HL-60 (cell line): ENCODE measurements around the gene LRRC1.

ENCODE experiments used
- CTCF ChIP-seq: IDR thresholded peaks from one replicate; pipeline ENCODE4 v1.5.1; 2011; ENCODE audit warnings: low read length, control low read depth, inconsistent platforms; ENCODE audit not compliant: insufficient read depth
- POLR2AphosphoS5 ChIP-seq: IDR thresholded peaks from 2 replicates; pipeline ENCODE4 v1.6.1; 2012; ENCODE audit warnings: low read depth
- REST ChIP-seq: IDR thresholded peaks from 2 replicates; pipeline ENCODE4 v1.6.1; 2012; ENCODE audit warnings: low read depth; ENCODE audit not compliant: insufficient replicate concordance
- SPI1 ChIP-seq: IDR thresholded peaks from 2 replicates; pipeline ENCODE4 v1.6.1; 2012; ENCODE audit warnings: low read depth, mild to moderate bottlenecking, borderline replicate concordance

DNA sequence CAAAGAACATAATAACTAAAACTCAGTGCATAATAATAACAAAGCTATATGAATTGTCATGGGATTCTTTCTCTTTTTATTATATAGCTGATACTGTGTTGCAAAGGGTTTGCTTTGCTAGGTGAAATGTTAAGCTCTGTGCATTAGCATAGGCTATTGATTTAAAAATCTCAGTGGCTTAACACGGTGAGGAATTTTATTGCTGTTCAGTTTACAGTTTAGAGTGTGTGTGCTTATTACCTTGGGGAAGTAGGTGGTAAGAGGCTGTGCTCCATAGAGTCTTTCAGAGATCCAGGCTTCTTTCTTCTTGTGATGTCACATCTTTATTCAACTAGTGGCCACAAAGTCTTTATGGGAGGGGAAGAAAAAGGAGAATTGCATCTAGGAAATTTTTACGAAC lies 55.7 kb downstream of the LRRC1 start:
- TF ChIP-seq CTCF (no peak), REST (no peak), POLR2AphosphoS5 (no peak), SPI1 (no peak)
